Measurements from ENCODE around the gene KMT2C. TPM values are rescaled to one million over a fixed set of nuclear protein-coding genes. Genes with fewer than 3 reads are reported as not detected.
"Not testable (repeated sequence)": the region's sequence is repeated elsewhere in the genome, so short reads cannot be mapped to it uniquely, and the experiment has no call there.

The KMT2C gene
- total and polyA plus RNA-seq, 2 of the 13 experiments (the other 11 are each of a cell fraction or from before 2014, with no cell fraction given): 7.1 to 14.4 TPM

DNA sequence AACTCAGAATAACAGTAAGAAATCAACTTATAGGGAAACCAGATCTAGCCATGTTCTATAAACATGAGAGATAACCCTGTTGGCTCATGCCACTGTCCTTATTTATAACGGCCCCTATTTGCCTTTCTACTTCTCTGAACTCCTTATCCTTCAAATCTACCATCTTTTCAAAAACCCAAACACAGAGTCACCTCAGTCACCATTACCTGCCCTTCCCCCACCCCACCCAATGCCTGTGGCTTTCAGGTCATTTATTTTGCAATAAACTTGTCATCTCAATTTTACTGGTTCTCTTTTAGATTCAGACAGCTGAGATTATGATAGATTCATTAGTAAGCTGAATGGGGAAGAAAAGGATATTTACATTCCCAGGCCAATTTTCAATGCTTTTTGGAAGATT, 53.6 kb downstream of the KMT2C start:
- no peaks in the 10 kb centered on the region for H3K36me3 ChIP-seq (replicated peaks in 1 of 2; ENCODE audit: control insufficient read depth in 1 of 2, insufficient read depth in 2 of 2, low read length in 2 of 2)
- no peak overlapping the region for H3K4me2 ChIP-seq (ENCODE audit: low read depth, low read length)
- no peaks in the 10 kb centered on the region for H3K4me1 ChIP-seq (ENCODE audit: insufficient read depth, low read length)
- no peak for FAIRE-seq
- ATAC-seq: no peak
- no peak for TF ChIP-seq DNMT3B (CRISPR knock-in tag; conservative IDR thresholded peaks at IDR 0.05)
- TF ChIP-seq, protein P1, sequence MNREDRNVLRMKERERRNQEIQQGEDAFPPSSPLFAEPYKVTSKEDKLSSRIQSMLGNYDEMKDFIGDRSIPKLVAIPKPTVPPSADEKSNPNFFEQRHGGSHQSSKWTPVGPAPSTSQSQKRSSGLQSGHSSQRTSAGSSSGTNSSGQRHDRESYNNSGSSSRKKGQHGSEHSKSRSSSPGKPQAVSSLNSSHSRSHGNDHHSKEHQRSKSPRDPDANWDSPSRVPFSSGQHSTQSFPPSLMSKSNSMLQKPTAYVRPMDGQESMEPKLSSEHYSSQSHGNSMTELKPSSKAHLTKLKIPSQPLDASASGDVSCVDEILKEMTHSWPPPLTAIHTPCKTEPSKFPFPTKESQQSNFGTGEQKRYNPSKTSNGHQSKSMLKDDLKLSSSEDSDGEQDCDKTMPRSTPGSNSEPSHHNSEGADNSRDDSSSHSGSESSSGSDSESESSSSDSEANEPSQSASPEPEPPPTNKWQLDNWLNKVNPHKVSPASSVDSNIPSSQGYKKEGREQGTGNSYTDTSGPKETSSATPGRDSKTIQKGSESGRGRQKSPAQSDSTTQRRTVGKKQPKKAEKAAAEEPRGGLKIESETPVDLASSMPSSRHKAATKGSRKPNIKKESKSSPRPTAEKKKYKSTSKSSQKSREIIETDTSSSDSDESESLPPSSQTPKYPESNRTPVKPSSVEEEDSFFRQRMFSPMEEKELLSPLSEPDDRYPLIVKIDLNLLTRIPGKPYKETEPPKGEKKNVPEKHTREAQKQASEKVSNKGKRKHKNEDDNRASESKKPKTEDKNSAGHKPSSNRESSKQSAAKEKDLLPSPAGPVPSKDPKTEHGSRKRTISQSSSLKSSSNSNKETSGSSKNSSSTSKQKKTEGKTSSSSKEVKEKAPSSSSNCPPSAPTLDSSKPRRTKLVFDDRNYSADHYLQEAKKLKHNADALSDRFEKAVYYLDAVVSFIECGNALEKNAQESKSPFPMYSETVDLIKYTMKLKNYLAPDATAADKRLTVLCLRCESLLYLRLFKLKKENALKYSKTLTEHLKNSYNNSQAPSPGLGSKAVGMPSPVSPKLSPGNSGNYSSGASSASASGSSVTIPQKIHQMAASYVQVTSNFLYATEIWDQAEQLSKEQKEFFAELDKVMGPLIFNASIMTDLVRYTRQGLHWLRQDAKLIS (CRISPR knock-in tag; IDR thresholded peaks at IDR 0.05): no peak
- TF ChIP-seq, protein P2, sequence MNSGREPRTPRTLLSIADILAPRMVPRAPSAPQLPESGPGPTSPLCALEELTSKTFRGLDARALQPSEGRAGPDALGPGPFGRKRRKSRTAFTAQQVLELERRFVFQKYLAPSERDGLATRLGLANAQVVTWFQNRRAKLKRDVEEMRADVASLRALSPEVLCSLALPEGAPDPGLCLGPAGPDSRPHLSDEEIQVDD (CRISPR knock-in tag; IDR thresholded peaks at IDR 0.05; ENCODE audit: borderline replicate concordance): no peak
- TF ChIP-seq ZNF205 (CRISPR knock-in tag; IDR thresholded peaks at IDR 0.05): no peak
- no peak for TF ChIP-seq CENPT (CRISPR knock-in tag; IDR thresholded peaks at IDR 0.05; ENCODE audit: low read depth)
- no peak for TF ChIP-seq ARNT2 (CRISPR knock-in tag; IDR thresholded peaks at IDR 0.05; ENCODE audit: low read depth)
- no peak for TF ChIP-seq ZNF775 (CRISPR knock-in tag; IDR thresholded peaks at IDR 0.05; ENCODE audit: borderline replicate concordance)
- no peak for TF ChIP-seq ZNF30 (CRISPR knock-in tag; IDR thresholded peaks at IDR 0.05)
- TF ChIP-seq CBX5 (CRISPR knock-in tag; IDR thresholded peaks at IDR 0.05; ENCODE audit: borderline replicate concordance): no peak
- H3K9ac ChIP-seq (ENCODE audit: insufficient read depth, low read depth, low read length): no peak overlapping the region
- no peak for DNase-seq (ENCODE audit: low spot score)
- in situ Hi-C loops (cut with HindIII; ENCODE audit: extremely low pct_ligation_motif_present, low pct_unique_long_range_greater_than_20kb) (no loop called here), intact Hi-C loops (cut with micrococcal nuclease; ENCODE audit: unreplicated experiment) (no loop called here)
- CTCF ChIA-PET (ENCODE audit: low intra/inter-chr PET ratio, low total read pairs): no interaction called here
- no peak overlapping the region for H3K4me3 ChIP-seq (replicated peaks in 1 of 3; ENCODE audit: insufficient read depth in 1 of 3, low read depth in 2 of 3, low read length in 3 of 3)
- no peaks in the 10 kb centered on the region for H4K20me1 ChIP-seq (ENCODE audit: insufficient read depth, low read length)
- POLR2A ChIA-PET: no interaction called here
- 87% methylated on average over 1 of the region's 1 CpG for WGBS (ENCODE audit: low lambda C conversion rate)
- BruUV-seq (replicated peaks): no TSS peak
- H2AFZ ChIP-seq (ENCODE audit: low read length): no peak overlapping the region
- H3K27ac ChIP-seq (ENCODE audit: extremely low read length, insufficient read depth, low read length): no peak overlapping the region
- H3K27me3 ChIP-seq (ENCODE audit: control insufficient read depth in 1 of 2, insufficient read depth in 2 of 2, low read length in 2 of 2): no peaks in the 10 kb centered on the region
- peaks cover 34% of the 10 kb centered on the region for H3K79me2 ChIP-seq (ENCODE audit: insufficient read depth, low read length)
- peaks cover 45% of the 10 kb centered on the region for H3K9me3 ChIP-seq (ENCODE audit: low read length)

- POLR2A ChIA-PET; H3K36me3 ChIP-seq (replicated peaks in 1 of 2; ENCODE audit: control insufficient read depth in 1 of 2, insufficient read depth in 2 of 2, low read length in 2 of 2); CTCF ChIA-PET (ENCODE audit: low intra/inter-chr PET ratio, low total read pairs); H3K4me3 ChIP-seq (replicated peaks in 1 of 3; ENCODE audit: insufficient read depth in 1 of 3, low read depth in 2 of 3, low read length in 3 of 3); in situ Hi-C loops (cut with HindIII; ENCODE audit: extremely low pct_ligation_motif_present, low pct_unique_long_range_greater_than_20kb); H4K20me1 ChIP-seq (ENCODE audit: insufficient read depth, low read length); H3K9ac ChIP-seq (ENCODE audit: insufficient read depth, low read depth, low read length); H3K27ac ChIP-seq (ENCODE audit: extremely low read length, insufficient read depth, low read length); H2AFZ ChIP-seq (ENCODE audit: low read length); H3K27me3 ChIP-seq (ENCODE audit: control insufficient read depth in 1 of 2, insufficient read depth in 2 of 2, low read length in 2 of 2); H3K4me1 ChIP-seq (ENCODE audit: insufficient read depth, low read length); FAIRE-seq; BruUV-seq (replicated peaks); DNase-seq (ENCODE audit: low spot score); ATAC-seq; intact Hi-C loops (cut with micrococcal nuclease; ENCODE audit: unreplicated experiment); H3K4me2 ChIP-seq (ENCODE audit: low read depth, low read length): not testable (repeated sequence)
- 78% methylated on average over 5 of the region's 5 CpGs for WGBS (ENCODE audit: low lambda C conversion rate)
- Histone ChIP-seq H3K79me2 (ENCODE audit: insufficient read depth, low read length) (peaks cover 36% of the 10 kb centered on the region), H3K9me3 (ENCODE audit: low read length) (peaks cover 43% of the 10 kb centered on the region)
Measured at GRCh38 chr7:152380931-152381578, 54.7 kb downstream of the KMT2C start.
